Mesothelial cell of epicardium (in vitro differentiated cells): Measurements from ENCODE around the gene MSANTD2. TPM values are rescaled to one million over a fixed set of nuclear protein-coding genes. Genes with fewer than 3 reads are reported as not detected.

ENCODE experiments used
- DNase-seq, 2 experiments: peaks; one replicate each; pipeline ENCODE4 v3.0.0; 2021; ENCODE audit warnings: low spot score in 2 of 2; ENCODE audit not compliant: unreplicated experiment in 2 of 2
- H3K27ac Mint-ChIP-seq: 2 replicates; pipeline ENCODE4 v1.8.0; 2021; ENCODE audit warnings: mixed read lengths
- H3K27me3 Mint-ChIP-seq: 2 replicates; pipeline ENCODE4 v1.8.0; 2021; ENCODE audit warnings: low read depth, mixed read lengths
- H3K36me3 Mint-ChIP-seq: 2 replicates; pipeline ENCODE4 v1.8.0; 2021; ENCODE audit warnings: mixed read lengths
- H3K4me1 Mint-ChIP-seq: 2 replicates; pipeline ENCODE4 v1.8.0; 2021; ENCODE audit warnings: mixed read lengths
- H3K4me3 Mint-ChIP-seq: 2 replicates; pipeline ENCODE4 v1.8.0; 2021; ENCODE audit warnings: mild to moderate bottlenecking, moderate library complexity, mixed read lengths
- H3K9me3 Mint-ChIP-seq: 2 replicates; pipeline ENCODE4 v1.8.0; 2021; ENCODE audit warnings: mixed read lengths
- total RNA-seq: library from RNA; stranded (reverse); gene quantifications from 3 replicates; pipeline ENCODE4 v1.2.1, GENCODE V29; 2021
- TF ChIP-seq, protein P1 (sequence below): fragments of 200-600 bp; sonication (generic); IDR thresholded peaks from one replicate; pipeline ENCODE4 v1.5.0; 2021; ENCODE audit warnings: antibody characterized with exemption; ENCODE audit not compliant: unreplicated experiment

MSANTD2 gene
- total RNA-seq, 1 donor from 2014 or later = 37.3 TPM

DNA sequence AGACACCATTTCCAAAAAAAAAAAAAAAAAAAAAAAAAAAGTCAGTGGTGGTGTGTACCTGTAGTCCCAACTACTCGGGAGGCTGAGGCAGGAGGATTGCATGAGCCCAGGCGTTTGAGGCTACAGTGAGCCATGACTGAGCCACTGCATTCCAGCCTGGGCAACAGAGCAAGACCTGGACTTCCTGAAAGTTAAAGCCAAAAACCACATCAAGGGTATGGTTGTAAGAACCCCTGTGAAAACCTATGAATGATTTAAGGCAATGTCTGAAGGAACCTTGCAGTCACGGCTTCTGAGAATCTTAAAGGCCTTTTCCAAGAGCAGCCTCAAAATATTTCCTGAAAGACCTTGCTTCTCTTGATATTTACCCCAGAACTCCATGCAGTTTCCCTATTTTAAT, 30.5 kb upstream of the MSANTD2 start:
- Mint-ChIP-seq H3K27me3 (peaks cover 61% of the 10 kb centered on the region), H3K9me3 (no peaks in the 10 kb centered on the region)
- no peak for DNase-seq

DNA sequence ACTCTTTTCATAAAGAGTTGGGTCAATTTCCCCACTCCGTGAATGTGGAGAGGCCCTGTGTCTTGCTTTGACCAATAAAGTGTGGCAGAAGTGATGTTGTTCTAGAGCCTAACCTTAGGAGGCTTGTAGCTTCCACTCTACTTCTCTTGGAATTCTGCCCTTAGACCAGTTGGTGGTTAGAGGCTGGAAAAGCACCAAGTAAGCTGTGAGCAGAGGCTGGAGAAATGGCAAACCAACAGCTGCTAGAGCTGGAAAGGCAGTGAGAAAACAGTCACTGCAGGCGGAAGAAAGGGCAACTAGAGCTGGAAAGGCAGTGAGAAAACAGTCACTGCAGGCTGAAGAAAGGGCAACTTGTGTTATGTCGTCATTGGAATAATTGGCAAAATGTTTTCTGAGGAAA, 29.8 kb upstream of the MSANTD2 start:
- no peak overlapping the region for H3K27ac Mint-ChIP-seq
- H3K27me3 Mint-ChIP-seq = peaks cover 61% of the 10 kb centered on the region
- TF ChIP-seq, protein P1, sequence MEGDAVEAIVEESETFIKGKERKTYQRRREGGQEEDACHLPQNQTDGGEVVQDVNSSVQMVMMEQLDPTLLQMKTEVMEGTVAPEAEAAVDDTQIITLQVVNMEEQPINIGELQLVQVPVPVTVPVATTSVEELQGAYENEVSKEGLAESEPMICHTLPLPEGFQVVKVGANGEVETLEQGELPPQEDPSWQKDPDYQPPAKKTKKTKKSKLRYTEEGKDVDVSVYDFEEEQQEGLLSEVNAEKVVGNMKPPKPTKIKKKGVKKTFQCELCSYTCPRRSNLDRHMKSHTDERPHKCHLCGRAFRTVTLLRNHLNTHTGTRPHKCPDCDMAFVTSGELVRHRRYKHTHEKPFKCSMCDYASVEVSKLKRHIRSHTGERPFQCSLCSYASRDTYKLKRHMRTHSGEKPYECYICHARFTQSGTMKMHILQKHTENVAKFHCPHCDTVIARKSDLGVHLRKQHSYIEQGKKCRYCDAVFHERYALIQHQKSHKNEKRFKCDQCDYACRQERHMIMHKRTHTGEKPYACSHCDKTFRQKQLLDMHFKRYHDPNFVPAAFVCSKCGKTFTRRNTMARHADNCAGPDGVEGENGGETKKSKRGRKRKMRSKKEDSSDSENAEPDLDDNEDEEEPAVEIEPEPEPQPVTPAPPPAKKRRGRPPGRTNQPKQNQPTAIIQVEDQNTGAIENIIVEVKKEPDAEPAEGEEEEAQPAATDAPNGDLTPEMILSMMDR = no peak
- H3K9me3 Mint-ChIP-seq = no peaks in the 10 kb centered on the region
- no peak for DNase-seq
- no peaks in the 10 kb centered on the region for H3K36me3 Mint-ChIP-seq
- no peaks in the 10 kb centered on the region for H3K4me1 Mint-ChIP-seq
- no peak overlapping the region for H3K4me3 Mint-ChIP-seq

More for the DNA sequence above, 30.5 kb upstream of the MSANTD2 start:
- TF ChIP-seq, protein P1 = no peak
- no peak overlapping the region for H3K4me3 Mint-ChIP-seq
- H3K4me1 Mint-ChIP-seq = no peaks in the 10 kb centered on the region
- no peaks in the 10 kb centered on the region for H3K36me3 Mint-ChIP-seq
- no peak overlapping the region for H3K27ac Mint-ChIP-seq

DNA sequence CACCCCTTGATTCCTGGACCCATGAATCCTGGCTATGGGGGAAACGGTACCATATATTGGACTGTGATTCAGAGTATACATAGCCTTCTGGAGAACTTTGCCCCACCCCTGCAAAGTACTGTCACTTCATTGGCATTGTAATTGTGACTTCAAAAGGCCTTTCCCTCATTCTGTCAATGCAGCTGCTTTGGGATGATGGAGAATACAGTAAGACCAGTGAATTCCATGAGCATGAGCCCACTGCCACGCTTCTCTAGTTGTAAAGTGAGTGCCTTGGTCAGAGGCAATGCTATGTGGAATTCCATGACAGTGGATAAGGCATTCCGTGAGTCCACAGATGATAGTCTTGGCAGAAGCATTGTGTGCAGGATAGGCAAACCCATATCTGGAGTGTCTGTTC, 25.7 kb upstream of the MSANTD2 start:
- TF ChIP-seq, protein P1 = no peak
- Mint-ChIP-seq H3K4me1 (no peaks in the 10 kb centered on the region), H3K9me3 (no peaks in the 10 kb centered on the region), H3K27ac (no peak overlapping the region), H3K4me3 (no peak overlapping the region), H3K27me3 (peaks cover 69% of the 10 kb centered on the region), H3K36me3 (no peaks in the 10 kb centered on the region)
- DNase-seq = no peak

DNA sequence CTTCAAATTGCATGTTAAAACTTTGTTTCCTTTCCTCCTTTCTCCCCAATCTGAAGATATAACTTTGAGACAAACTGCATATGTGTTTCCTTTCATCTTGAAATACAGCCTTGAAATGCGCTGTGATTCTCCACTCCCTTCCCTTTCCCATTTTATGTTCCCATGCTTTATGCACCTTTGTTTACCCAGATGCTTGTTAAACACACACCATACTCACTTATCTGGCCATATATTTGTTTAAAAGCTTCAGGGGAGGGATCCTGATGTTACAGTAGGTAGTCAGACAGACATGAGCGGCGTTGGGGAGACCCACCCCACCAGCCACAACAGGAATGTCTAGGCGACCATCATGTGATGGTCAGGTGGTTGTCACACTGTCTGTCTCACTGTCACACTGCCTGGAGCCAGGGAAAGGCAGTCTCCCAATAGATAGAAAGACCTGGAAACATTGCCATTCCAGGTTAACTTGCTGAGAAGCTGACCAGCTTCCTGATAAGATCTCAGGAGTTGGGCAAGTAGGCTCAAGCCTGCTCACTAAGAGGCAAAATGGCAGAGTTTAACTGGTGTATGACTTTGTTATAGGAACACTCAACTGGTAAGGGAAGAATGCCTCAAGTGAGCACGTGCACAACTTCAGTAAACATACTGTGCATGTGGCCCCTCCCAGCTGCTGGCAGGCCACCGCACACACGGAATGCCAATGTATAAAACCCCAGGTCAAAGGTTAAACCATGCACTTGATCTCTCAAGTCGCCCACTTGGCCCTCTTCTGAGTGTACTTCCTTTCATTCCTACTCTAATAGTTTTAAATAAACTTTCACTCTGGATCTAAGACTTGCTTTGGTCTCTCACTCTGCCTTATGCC, 23.5 kb upstream of the MSANTD2 start:
- Mint-ChIP-seq H3K4me3 (no peak overlapping the region), H3K9me3 (no peaks in the 10 kb centered on the region), H3K27me3 (peaks cover 69% of the 10 kb centered on the region), H3K36me3 (no peaks in the 10 kb centered on the region), H3K4me1 (no peaks in the 10 kb centered on the region), H3K27ac (no peak overlapping the region)
- TF ChIP-seq, protein P1 = no peak
- no peak for DNase-seq

DNA sequence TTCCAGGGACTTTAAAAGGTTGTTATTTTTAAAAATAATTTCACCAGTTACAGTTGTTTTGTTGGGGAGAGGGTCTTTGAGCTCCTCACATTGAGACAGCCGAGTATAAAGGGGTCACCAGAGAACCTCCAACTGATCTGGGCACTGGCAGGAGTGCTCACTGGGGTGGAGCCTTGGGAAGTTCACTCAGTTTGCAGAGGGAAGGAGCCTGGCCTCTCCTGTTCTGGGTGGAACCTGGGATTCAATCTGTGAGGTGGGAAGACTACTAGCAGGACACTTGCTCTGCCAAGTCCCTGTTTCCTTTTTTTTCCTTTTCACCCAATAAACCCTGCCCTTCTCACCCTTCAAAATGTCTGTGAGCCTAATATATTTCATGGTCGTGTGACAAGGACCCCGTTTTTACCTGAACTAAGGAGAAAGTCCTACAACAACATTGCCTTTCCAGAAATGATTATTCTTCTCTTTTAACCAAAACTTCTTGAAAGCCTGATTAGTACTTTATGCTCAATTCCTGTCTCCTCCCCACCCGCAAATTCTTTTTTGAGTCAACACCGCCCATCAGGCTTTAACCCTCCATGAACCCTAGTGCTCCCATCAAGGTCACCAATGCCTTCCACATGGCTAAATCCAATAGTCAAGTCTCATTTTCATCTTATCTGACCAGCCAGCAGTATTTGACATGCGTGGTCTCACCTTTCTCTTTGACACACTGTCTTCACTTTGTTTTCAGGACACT, 22.0 kb upstream of the MSANTD2 start:
- Mint-ChIP-seq H3K9me3 (no peaks in the 10 kb centered on the region), H3K27ac (no peak overlapping the region)

More for the DNA sequence above, 22.0 kb upstream of the MSANTD2 start:
- Mint-ChIP-seq H3K36me3 (no peaks in the 10 kb centered on the region), H3K27me3 (peaks cover 80% of the 10 kb centered on the region), H3K4me1 (no peaks in the 10 kb centered on the region), H3K4me3 (no peak overlapping the region)
- TF ChIP-seq, protein P1 = no peak
- DNase-seq = no peak
